Measurements from ENCODE around the gene TEN1.

DNA sequence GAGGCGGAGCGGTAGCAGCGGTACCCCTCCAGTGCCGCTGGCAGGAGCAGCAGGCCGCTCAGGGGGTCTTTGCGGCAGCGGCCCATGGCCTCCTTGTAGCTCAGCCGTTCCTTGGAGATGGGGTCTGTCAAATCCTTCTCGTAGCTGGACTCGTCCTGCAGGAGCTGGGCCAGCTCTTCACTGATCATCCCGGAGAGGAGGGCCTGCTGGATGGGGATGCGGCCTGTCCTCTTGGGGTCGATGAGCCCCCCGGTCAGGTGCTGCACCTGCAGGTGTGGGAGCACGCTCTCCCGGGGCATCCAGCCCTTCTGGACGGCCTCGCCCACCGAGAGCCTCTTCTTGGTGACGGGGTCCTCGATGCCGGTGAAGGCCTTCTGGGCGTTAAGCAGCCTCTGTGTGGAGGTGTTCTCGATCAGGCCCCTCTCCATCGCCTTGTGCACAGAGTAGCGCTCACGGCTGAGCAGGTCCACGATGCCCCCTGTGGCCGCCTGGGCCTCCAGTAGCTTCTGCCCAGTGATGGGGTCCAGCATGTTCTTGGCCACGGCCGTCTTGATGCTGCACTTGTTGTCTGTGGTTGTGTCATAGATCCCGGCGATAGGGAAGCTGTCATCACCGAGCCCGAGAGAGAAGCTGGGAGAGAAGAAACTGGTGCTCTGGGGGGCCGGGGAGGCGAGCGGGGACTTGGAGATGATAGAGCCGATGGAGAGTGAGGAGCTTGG, 28.2 kb downstream of the TEN1 start:
- TF ChIP-seq, protein P1, sequence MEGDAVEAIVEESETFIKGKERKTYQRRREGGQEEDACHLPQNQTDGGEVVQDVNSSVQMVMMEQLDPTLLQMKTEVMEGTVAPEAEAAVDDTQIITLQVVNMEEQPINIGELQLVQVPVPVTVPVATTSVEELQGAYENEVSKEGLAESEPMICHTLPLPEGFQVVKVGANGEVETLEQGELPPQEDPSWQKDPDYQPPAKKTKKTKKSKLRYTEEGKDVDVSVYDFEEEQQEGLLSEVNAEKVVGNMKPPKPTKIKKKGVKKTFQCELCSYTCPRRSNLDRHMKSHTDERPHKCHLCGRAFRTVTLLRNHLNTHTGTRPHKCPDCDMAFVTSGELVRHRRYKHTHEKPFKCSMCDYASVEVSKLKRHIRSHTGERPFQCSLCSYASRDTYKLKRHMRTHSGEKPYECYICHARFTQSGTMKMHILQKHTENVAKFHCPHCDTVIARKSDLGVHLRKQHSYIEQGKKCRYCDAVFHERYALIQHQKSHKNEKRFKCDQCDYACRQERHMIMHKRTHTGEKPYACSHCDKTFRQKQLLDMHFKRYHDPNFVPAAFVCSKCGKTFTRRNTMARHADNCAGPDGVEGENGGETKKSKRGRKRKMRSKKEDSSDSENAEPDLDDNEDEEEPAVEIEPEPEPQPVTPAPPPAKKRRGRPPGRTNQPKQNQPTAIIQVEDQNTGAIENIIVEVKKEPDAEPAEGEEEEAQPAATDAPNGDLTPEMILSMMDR (IDR thresholded peaks at IDR 0.05; ENCODE audit: low read depth, low read length, missing input control): no peak
- TF ChIP-seq RAD21 (IDR thresholded peaks at IDR 0.05): no peak
- TF ChIP-seq TAF1 (conservative IDR thresholded peaks at IDR 0.05): no peak
- TF ChIP-seq YY1 (IDR thresholded peaks at IDR 0.05): no peak
- no peak for TF ChIP-seq HNF4A (conservative IDR thresholded peaks at IDR 0.05)
- no peak for TF ChIP-seq JUND (IDR thresholded peaks at IDR 0.05)
- TF ChIP-seq, protein P2, sequence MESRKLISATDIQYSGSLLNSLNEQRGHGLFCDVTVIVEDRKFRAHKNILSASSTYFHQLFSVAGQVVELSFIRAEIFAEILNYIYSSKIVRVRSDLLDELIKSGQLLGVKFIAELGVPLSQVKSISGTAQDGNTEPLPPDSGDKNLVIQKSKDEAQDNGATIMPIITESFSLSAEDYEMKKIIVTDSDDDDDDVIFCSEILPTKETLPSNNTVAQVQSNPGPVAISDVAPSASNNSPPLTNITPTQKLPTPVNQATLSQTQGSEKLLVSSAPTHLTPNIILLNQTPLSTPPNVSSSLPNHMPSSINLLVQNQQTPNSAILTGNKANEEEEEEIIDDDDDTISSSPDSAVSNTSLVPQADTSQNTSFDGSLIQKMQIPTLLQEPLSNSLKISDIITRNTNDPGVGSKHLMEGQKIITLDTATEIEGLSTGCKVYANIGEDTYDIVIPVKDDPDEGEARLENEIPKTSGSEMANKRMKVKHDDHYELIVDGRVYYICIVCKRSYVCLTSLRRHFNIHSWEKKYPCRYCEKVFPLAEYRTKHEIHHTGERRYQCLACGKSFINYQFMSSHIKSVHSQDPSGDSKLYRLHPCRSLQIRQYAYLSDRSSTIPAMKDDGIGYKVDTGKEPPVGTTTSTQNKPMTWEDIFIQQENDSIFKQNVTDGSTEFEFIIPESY (IDR thresholded peaks at IDR 0.05): no peak
- TF ChIP-seq, protein P3, sequence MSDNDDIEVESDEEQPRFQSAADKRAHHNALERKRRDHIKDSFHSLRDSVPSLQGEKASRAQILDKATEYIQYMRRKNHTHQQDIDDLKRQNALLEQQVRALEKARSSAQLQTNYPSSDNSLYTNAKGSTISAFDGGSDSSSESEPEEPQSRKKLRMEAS (IDR thresholded peaks at IDR 0.05): no peak
- no peak for TF ChIP-seq SP1 (IDR thresholded peaks at IDR 0.05)
- TF ChIP-seq, protein P4, sequence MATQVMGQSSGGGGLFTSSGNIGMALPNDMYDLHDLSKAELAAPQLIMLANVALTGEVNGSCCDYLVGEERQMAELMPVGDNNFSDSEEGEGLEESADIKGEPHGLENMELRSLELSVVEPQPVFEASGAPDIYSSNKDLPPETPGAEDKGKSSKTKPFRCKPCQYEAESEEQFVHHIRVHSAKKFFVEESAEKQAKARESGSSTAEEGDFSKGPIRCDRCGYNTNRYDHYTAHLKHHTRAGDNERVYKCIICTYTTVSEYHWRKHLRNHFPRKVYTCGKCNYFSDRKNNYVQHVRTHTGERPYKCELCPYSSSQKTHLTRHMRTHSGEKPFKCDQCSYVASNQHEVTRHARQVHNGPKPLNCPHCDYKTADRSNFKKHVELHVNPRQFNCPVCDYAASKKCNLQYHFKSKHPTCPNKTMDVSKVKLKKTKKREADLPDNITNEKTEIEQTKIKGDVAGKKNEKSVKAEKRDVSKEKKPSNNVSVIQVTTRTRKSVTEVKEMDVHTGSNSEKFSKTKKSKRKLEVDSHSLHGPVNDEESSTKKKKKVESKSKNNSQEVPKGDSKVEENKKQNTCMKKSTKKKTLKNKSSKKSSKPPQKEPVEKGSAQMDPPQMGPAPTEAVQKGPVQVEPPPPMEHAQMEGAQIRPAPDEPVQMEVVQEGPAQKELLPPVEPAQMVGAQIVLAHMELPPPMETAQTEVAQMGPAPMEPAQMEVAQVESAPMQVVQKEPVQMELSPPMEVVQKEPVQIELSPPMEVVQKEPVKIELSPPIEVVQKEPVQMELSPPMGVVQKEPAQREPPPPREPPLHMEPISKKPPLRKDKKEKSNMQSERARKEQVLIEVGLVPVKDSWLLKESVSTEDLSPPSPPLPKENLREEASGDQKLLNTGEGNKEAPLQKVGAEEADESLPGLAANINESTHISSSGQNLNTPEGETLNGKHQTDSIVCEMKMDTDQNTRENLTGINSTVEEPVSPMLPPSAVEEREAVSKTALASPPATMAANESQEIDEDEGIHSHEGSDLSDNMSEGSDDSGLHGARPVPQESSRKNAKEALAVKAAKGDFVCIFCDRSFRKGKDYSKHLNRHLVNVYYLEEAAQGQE (IDR thresholded peaks at IDR 0.05): no peak
- no peak for TF ChIP-seq RXRA (IDR thresholded peaks at IDR 0.05)
- TF ChIP-seq GABPA (IDR thresholded peaks at IDR 0.05 in 1 of 2, conservative IDR thresholded peaks at IDR 0.05 in 1 of 2): no peak
- no peak for TF ChIP-seq EGR1 (IDR thresholded peaks at IDR 0.05; ENCODE audit: low read depth in 2 of 2)
- TF ChIP-seq, protein P5, sequence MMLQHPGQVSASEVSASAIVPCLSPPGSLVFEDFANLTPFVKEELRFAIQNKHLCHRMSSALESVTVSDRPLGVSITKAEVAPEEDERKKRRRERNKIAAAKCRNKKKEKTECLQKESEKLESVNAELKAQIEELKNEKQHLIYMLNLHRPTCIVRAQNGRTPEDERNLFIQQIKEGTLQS (IDR thresholded peaks at IDR 0.05): no peak

All from liver (tissue), 3 donors.